ENCODE results near the gene EHD3.
A peak's percentile ranks its signal among the peaks of the same experiment; 100 is the strongest.

Gene EHD3

DNA sequence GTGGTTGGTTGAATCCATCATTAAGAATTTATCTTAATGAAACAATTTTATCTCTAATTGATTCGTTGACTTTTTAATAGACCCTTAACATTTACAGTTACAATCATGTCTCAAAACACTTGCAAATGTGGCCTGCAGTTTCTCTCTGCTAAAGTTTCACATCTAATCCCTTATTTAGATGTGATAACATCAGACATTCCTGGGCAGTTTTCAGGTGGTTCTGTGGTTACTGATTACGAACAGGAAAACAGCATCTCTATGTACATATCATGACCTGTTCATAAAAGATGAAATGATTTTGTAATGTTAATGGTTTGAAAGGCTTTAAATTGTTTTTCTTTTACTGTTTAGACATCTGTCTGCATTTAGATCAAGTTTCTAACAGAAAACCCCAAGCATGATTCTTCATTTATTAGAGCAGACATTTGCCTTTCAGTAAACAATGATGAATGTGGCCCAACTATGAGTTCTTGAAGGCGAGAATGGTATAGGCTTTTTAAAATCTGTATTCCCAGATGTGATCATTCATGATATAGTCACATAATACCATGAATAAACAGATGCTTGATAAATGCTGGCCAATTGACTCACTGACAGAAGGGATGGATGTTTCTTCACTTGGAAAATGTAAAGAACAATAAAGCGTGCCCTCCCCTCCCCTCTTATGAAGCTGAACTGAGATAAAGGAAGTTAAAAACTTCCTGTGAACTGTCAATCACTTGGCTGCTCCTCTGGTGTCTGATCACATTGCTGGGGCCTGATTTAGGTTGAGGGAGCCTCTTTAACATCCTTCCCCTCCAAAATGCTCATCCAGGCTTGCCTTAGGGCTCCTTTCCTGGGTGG is 20.1 kb upstream of the EHD3 start:
- no peak for DNase-seq (ENCODE audit: low spot score)

DNA sequence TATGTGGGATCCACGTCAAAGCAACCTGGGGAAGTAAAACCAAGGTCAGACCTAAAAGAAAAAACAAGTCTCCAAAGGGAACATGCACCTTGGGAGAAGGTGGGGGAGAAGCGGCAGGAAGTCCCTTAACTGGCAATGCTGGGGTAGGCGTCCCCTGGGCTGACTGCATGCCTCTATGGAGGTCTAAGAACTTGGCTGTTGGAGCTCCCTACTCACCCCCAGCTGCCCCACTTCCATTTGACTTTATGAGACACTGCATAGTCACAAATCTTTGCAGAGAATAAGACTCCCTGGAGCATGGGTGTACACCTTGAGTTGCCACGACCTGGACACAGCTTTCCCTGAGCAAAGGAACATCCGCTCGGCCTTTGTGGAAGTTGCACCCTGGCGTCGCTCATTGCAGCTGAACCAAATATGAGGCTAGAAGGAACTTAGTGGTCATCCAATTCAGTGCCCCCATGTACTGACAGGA is 19.5 kb upstream of the EHD3 start:
- DNase-seq (ENCODE audit: low spot score), result no peak

DNA sequence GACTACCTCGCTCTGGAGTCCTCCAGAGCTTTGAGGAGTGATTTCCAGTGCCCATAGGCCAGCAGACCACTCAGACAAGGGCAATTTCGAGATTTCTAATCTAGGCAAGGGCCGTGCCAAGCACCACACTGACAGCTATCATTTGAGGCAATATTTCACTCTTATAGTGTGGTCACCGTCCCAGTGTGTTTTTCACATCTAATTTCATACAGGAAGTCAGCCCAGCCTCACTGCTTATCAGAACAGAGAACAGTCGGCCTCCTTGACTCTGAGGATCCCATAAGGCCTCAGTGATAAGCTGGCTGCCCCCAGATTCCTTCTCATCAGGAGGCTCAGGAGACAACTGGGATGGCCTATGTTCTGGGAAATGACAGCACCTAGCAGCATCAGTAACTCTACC is 17.2 kb upstream of the EHD3 start:
- DNase-seq (ENCODE audit: low spot score), result no peak

DNA sequence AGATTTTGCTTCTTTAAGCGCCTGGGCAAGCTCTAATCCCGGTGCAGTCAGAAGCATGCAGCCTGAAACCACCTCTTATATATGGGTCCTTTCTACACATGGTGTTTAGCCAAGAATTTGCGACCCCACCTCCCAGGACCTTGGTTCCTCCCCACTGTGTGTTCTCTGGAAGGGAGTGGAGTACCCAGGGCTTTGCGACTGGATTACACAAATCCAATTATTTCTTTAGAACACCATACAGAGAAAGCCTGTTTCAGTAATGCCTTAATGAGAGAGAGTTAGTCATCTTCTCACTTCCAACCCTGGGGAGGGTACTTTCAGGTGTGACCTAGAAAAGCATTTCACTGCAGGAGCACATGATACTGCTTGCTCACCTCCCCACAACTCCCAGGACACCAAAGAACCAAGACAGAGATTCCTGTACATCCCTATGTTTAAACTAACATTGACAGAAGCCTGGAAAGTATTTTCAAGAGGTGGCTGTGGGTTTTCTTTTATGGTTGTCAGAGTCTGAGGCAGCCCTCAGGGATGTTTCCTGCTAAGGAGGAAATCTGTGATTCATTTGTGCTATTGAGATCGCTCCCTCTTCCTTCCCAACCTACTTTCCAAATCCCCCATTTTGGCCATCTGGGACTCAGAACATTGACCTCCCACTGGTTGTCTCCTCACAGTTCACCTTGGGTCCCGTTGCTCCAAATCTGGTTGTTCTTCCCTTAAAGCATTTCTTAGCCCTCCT is 16.3 kb upstream of the EHD3 start, which contains the start of gene CAPN14:
Gene CAPN14 (minus strand): TSS at position 51 of the 736 bp plus-strand sequence. CDS start 12,068 bp downstream, outside the sequence.
- no peak for DNase-seq (ENCODE audit: low spot score)

DNA sequence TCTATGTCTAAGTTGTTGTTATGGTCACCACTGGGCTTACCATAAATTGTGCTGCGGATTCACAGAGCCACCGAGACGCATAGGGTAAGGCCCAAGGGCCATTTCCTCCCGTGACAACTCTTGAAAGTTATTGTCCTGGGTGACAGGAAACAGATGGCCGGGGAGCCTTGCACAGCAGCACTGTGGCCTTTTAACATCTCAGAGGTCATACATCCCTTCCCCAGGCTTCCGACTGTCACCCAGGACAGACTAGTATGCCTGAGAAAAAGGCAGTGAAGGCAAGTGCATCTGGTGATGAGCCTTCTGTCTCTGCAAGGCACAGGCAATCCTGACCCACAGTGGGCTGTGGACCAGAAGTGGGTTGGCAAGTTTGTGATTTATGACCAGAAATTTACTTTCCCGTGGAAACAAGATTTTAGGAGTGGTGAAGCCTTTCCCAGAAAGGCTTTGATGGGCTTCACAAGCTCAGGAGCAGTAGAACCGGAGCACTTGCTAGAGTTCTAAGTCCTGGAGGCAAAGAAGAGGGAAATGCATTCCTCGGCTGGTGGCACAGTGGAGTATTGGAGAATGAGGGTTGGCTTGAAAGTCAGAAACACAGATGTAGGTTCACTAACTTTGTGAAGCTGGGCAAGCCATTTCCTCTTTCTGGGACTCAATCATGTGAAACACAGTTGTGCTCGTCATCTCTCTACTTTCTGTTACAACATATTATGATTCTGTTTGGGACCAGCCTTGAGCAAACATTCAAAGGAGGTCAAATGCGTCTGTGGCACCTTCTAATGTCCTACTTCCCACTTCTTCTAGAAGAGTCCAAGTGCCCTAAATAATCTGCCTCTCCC is 14.6 kb upstream of the EHD3 start:
- peak; percentile 81 for DNase-seq (ENCODE audit: low spot score)

DNA sequence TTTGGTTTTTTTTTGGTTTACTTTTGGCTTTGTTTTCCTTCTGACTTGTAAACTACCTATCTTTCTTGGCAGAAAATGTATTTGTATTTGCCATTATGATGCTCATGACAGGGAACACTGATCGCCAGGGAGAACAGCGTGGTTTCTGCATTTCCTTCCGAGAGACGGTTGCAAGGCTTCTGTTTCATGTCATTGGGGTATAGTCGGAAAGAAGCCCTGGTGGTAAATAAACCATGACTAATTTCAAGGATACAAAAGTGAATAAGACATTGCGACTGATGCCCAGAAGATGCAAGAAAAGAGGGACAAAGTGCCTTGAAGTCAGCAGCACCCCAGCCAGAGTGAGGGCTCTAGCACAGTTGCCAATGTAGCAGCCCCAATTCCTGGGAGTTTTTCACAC is 12.4 kb upstream of the EHD3 start:
- no peak for DNase-seq (ENCODE audit: low spot score)

DNA sequence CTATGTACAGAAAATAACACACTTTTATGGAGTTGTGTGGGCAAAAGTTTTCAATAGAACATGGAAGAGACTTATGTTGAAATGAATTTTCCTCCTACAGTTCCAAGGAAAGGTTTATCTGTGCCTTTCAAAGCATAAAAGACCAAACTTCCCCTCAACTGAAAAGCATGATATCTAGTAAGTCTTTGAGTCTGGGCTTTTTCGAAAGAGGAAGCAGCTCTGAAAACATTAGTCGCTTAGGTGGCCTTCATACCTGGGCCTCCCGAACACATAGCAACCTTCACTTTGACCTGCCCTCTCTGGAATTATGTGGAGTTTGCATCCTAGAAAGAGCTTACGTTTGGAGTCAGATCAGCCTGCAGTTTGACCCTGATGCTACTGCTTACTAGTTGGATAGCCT is 11.9 kb upstream of the EHD3 start:
- no peak for DNase-seq (ENCODE audit: low spot score)

DNA sequence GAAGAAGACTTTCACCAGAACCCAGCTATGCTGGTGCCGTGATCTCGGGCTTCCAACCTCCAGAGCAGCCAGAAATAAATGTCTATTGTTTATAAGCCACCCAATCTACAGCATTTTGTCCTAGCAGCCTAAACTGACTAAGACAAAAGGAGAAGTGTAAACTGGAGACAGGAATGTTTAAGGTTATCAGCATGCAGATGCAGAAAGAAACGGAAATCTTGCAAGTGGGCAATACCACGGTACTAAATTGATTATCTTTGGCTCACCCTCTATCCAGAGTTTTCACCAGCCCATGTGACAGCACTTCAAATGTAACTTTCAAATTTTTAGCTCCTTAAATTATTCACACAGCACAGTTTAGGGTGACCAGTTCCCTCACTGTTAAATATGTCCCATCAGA is 10.9 kb upstream of the EHD3 start:
- DNase-seq (ENCODE audit: low spot score), result no peak

DNA sequence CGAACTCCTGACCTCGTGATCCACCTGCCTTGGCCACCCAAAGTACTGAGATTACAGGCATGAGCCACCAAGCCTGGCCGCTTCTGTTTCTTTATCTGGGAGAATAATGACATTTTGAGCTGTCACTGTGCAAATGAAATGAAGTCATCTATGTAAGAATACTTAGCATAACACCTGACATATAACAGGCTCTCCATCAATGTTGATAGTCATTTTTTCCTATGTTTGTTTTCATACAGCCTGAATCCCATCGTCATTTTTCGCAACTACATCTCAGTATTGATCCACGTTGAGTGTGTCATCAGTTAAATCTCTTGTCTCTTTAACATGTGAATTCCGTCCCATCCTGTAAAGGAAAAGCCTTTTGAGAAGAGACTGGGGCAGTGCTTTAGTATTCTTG is 10.2 kb upstream of the EHD3 start:
- DNase-seq (ENCODE audit: low spot score), result no peak

DNA sequence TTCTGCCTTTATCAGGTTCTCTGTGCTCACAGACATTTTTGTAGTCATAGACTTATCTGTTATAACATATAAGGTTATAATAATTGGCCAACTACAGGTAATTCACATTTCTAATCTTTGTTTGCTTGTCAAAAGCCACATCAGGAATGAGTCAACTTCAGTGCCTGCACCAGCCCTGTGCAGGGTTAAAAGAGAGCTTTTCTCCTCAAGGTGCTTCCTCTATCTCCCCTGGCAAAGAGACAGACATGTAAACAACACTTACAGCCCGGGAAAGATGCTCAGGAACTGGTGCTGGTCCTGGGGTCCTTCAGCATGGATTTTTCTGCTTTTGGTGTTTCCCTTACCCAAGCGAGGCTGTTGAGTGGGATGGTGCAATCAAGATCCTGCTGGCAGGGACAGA is 7.7 kb upstream of the EHD3 start:
- DNase-seq (ENCODE audit: low spot score), result no peak

DNA sequence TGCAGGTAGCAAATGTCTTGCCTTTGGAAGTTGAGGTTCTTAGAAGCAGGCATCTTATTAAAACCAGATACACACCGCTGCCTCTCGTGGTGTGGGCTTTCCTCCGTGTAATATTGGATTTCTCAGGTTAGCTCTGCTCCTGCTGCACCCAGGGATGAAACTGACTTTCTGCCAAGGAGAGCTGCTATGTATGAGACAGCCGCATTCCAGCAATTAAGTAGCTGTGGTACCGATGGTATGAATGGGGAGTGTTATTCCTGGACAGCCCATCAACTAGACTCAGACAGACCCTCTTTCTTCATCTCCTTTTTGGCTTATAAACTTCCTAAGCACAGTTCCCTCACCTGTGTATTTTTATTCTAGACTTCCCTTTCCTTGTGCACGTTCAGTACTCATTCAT is 6.8 kb upstream of the EHD3 start:
- DNase-seq (ENCODE audit: low spot score), result no peak

DNA sequence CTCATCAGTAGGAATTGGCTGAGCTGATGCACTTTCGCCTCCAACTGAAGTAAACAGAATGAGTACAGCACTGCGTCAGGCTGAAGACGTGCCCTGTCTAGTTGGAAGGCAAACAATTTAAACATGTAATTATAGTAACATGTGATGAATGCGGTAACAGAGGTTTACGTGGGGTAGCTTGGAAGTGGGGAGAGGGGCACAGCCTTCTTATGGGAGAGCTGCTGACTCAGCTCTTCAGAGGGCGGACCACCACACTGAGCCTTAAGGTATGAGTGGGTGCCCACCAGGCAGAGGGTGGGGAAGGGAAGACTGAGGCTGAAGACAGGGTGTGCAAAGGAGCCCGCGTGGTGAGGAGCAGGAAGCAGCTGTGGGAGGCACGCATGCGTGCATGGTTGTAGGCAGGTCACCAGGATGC is 6.2 kb upstream of the EHD3 start:
- no peak for DNase-seq (ENCODE audit: low spot score)

DNA sequence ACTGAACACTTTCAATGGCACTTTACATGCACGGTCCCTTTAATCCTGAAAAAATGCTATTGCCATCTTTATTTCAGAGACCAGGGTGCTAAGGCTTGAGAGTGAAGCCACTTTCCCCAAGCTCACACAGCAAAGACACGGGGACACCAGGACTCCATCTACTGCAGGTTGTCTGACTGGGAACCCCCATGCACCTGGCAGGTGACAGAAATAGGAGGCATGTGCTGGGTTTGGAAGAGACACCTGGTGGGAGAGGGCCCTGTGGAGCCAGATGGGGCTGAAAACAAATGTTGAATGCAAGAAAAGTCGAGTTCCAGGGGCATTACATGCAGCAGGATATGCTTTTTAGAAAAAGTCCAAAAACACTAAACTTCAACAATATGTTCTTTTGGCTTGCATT is 5.2 kb upstream of the EHD3 start:
- no peak for DNase-seq (ENCODE audit: low spot score)

DNA sequence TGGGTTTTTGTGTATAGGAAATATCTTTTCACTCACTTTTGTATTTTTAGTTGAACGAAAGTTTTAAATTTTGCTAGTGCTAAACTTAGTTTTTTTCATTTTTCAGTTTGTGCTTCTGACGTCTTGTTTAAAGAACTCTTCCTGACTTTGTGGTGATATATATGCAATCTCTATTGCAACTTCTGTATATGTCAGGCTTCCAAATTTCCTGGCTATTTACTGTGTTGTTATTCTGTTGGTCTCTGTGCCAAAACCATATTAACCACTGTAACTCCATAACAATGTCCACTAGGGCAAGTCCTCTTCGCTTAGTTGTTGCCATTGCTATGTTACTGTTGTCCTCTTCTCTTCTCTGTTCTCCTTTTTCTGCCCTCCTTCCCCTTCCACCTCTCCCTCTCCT is 3.2 kb upstream of the EHD3 start:
- DNase-seq (ENCODE audit: low spot score), result no peak

DNA sequence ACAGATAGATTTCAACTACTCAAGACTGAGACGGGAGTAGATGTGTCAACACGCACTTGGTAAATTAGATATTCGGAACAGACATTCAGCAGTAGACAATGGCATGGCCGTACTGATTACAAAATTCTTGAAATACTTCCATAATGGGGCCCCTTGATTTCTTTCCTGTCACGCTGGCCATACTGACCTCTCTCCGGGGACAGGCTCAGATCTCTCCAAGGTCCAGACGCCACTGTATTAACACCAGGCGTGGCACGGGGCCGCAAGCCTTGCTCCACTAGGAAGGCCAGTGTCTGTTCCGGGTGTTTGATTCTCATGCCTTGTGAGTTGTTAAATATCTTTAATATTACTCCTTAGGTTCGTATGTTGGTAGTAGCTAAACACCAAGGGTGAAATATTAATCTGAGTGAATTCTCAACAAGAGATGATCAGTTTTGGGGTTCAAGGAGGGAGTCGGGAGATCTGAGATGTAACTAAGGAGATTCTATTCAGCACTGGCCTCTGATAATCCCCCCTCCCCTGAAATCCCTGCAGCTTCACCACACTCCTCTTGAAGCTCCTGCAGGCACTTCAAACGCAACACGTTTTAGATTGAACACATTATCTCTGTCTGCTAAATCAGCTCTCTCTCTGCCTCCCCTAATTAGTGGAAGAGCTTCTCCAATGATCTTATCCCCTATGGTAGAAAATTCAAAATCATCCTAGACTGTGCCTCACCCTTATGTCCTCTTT is 2.2 kb upstream of the EHD3 start:
- DNase-seq (ENCODE audit: low spot score), result no peak

DNA sequence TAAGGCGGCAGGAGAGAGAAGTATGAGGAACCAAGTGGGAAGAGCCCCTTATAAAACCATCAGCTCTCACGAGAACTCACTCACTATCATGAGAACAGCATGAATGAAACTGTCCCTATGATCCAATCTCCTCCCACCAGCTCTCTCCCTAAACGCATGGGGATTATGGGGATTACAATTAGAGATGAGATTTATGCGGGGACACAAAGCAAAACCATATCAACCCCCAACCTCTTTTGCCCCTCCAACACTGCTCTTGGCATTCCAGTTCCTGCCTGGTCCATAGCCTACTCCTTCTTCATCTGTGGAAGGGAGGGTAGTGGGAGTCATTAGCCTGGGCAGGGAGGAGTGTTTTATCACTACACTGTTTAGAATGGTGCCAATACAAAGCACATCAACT is 1.4 kb upstream of the EHD3 start:
- DNase-seq (ENCODE audit: low spot score), result no peak

DNA sequence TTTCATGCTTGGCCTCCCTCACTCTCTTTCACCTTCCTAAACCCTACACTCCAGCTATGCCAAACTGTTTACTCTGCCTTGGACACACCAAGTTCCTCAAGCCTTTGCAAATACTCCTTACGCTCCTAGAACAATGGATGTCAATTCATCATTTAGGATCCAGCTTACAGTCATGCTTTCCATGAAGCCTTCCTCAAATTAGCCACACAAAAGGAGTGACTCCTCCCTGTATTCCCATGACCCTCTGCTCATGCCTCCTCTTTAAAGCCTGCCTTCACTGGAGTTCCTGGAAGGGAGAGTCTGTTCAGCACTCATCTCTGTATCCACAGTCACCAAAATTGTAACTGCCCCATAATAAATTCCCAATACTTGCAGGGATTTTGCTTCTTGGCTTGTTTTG is 721 bp upstream of the EHD3 start:
- no peak for DNase-seq (ENCODE audit: low spot score)

DNA sequence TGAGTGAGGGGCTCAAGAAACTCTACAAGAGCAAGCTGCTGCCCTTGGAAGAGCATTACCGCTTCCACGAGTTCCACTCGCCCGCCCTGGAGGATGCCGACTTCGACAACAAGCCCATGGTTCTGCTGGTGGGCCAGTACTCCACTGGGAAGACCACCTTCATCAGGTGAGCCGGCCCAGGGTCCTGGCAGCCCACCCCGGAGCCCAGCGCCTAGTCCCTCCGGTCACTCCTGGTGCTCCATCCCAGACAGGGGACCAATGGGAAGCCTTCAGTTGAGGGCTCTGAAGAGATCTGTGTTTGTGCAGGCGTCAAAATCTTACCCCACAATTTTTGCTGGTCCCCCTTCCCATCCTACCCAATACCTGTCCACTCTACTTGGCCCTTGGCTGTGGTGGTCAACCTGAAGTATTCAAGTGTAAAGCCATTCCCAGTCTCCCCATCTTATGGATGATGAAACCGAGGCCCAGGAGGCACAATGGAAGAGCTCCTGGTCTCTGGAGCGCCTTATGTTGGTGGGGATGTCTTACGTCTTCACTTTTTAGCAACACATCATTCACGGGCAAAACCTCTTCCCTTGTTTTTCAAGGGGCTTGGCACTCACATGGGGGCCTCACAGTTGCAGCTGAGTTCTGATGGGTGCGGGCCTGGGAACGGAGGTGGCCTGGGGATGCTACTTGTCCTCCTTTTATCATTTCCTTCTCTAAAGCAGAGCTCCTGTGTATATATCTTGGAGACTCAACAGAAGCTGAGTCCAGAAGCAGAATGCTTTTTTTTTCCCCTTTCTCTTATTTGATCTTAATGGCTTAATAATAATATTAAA is 941 bp downstream of the EHD3 start:
- no peak for DNase-seq (ENCODE audit: low spot score)

DNA sequence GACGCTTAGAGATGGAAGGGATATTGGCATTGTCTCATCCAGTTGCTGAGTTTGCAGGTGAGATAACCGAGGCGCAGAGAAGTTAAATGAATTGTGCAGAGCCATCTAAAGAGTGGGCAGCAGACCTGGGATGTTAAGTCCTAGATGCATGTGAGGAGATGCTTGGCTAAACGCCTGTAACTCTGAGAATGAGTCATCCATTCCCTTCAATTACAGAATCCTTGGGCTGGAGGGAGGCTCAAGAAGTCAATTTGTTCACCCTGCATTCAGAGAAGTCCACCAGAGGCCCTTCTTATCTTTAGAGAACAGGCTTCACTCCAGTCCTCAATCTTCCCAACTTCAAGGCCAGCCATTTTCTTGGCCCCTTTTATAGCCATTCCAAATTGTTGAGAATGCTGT is 1.6 kb downstream of the EHD3 start:
- no peak for DNase-seq (ENCODE audit: low spot score)

DNA sequence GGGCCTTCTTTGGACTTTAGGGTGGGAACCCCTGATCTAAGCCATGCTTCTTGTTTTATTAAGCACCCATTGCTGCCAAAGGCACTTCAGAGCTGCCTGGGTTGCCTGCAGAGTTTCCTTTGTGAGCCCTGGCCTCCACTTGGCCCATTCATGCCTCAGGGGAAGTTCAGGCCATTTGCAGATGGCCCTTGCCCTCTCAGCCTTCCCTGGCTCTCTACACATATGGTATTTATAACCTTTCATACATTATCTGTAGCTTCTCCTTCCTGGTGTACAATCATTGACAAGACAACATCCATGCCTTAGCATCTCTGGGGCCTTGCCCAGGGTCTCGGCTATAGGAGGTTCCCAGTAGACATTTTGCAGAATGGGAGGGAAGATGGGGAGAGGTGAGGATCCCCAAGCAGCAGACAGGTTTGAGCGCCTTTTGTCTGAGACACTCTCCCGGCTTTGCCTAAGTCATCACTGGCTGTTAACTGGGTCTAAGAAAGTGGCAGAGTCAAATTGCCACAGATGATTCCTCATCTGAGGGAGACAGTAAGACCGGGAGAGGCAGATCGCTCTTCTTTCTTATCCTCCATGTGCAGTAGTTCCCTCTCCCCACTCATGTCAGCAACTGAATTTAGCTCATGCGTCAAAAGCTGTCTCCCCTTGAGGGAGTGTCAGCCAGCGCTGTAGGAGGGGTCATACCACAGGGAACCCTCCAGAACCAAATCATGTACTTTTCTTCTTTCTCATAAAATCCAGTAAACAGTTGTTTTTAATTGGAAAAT is 2.7 kb downstream of the EHD3 start:
- DNase-seq (ENCODE audit: low spot score), result no peak
